ENCODE measurements around the gene DDX3X. TPM values are rescaled to one million over a fixed set of nuclear protein-coding genes. Genes with fewer than 3 reads are reported as not detected.

The DDX3X gene
- total and polyA plus RNA-seq, 2 experiments from 2014 or later = 124 to 202 TPM

GRCh38 chrX:41308884-41309647, 24.9 kb upstream of the DDX3X start:
- Histone ChIP-seq H3K9me3 (ENCODE audit: low read depth) (no peaks in the 10 kb centered on the region), H3K4me3 (no peak overlapping the region), H4K20me1 (ENCODE audit: insufficient read depth, poor library complexity, severe bottlenecking) (no peaks in the 10 kb centered on the region), H3K4me1 (ENCODE audit: insufficient read depth) (no peaks in the 10 kb centered on the region), H3K9me2 (replicated peaks; ENCODE audit: insufficient read depth) (no peaks in the 10 kb centered on the region), H3K4me2 (no peak overlapping the region), H2AFZ (no peak overlapping the region), H3K27me3 (no peaks in the 10 kb centered on the region), H3K36me3 (replicated peaks; ENCODE audit: insufficient read depth, low read depth) (no peaks in the 10 kb centered on the region), H3K27ac (no peak overlapping the region), H3K79me2 (no peaks in the 10 kb centered on the region)
- 80% methylated on average over 5 of the region's 5 CpGs for WGBS (ENCODE audit: low lambda C conversion rate, missing lambda C conversion rate)
- TF ChIP-seq EZH2 (IDR thresholded peaks at IDR 0.05; ENCODE audit: borderline replicate concordance) (no peak), EZH2phosphoT487 (IDR thresholded peaks at IDR 0.05; ENCODE audit: low read depth, severe bottlenecking, unreplicated experiment) (no peak), CTCF (IDR thresholded peaks at IDR 0.05; ENCODE audit: poor library complexity) (no peak)
- DNase-seq (ENCODE audit: low spot score) = no peak

GRCh38 chrX:41312786-41313185, 21.2 kb upstream of the DDX3X start:
- H3K36me3 ChIP-seq (replicated peaks; ENCODE audit: insufficient read depth, low read depth) = no peaks in the 10 kb centered on the region
- no peak overlapping the region for H3K27ac ChIP-seq
- H3K9me3 ChIP-seq (ENCODE audit: low read depth) = no peaks in the 10 kb centered on the region
- H3K4me2 ChIP-seq = no peak overlapping the region
- H3K79me2 ChIP-seq = no peaks in the 10 kb centered on the region
- no peaks in the 10 kb centered on the region for H3K9me2 ChIP-seq (replicated peaks; ENCODE audit: insufficient read depth)
- H2AFZ ChIP-seq = no peak overlapping the region
- no peak for TF ChIP-seq EZH2phosphoT487 (IDR thresholded peaks at IDR 0.05; ENCODE audit: low read depth, severe bottlenecking, unreplicated experiment)
- TF ChIP-seq EZH2 (IDR thresholded peaks at IDR 0.05; ENCODE audit: borderline replicate concordance) = no peak
- no peak for TF ChIP-seq CTCF (IDR thresholded peaks at IDR 0.05; ENCODE audit: poor library complexity)
- DNase-seq (ENCODE audit: low spot score) = no peak
- H4K20me1 ChIP-seq (ENCODE audit: insufficient read depth, poor library complexity, severe bottlenecking) = no peaks in the 10 kb centered on the region
- no peak overlapping the region for H3K4me3 ChIP-seq
- no peaks in the 10 kb centered on the region for H3K4me1 ChIP-seq (ENCODE audit: insufficient read depth)
- H3K27me3 ChIP-seq = no peaks in the 10 kb centered on the region
- 61% methylated on average over 1 of the region's 1 CpG for WGBS (ENCODE audit: low lambda C conversion rate, missing lambda C conversion rate)

GRCh38 chrX:41313419-41313818, 20.5 kb upstream of the DDX3X start:
- Histone ChIP-seq H4K20me1 (ENCODE audit: insufficient read depth, poor library complexity, severe bottlenecking) (no peaks in the 10 kb centered on the region), H3K9me3 (ENCODE audit: low read depth) (no peaks in the 10 kb centered on the region), H3K4me2 (no peak overlapping the region), H2AFZ (no peak overlapping the region), H3K9me2 (replicated peaks; ENCODE audit: insufficient read depth) (no peaks in the 10 kb centered on the region), H3K27me3 (no peaks in the 10 kb centered on the region), H3K36me3 (replicated peaks; ENCODE audit: insufficient read depth, low read depth) (no peaks in the 10 kb centered on the region), H3K27ac (no peak overlapping the region), H3K4me1 (ENCODE audit: insufficient read depth) (no peaks in the 10 kb centered on the region), H3K4me3 (no peak overlapping the region), H3K79me2 (no peaks in the 10 kb centered on the region)
- TF ChIP-seq CTCF (IDR thresholded peaks at IDR 0.05; ENCODE audit: poor library complexity) (no peak), EZH2phosphoT487 (IDR thresholded peaks at IDR 0.05; ENCODE audit: low read depth, severe bottlenecking, unreplicated experiment) (no peak), EZH2 (IDR thresholded peaks at IDR 0.05; ENCODE audit: borderline replicate concordance) (no peak)
- 89% methylated on average over 5 of the region's 5 CpGs for WGBS (ENCODE audit: low lambda C conversion rate, missing lambda C conversion rate)
- DNase-seq (ENCODE audit: low spot score) = no peak
